ENCODE data around the gene SEMA5B.

The SEMA5B gene

GRCh38 chr3:122977746-122978466, 49.7 kb downstream of the SEMA5B start:
- H3K4me3 ChIP-seq (ENCODE audit: low read depth, low read length) = no peak overlapping the region
- TF ChIP-seq CTCF (conservative IDR thresholded peaks at IDR 0.05; ENCODE audit: low read depth, low read length) = no peak
- peak; percentile 88 for DNase-seq (ENCODE audit: low read depth)

GRCh38 chr3:122975924-122976293, 51.7 kb downstream of the SEMA5B start:
- TF ChIP-seq CTCF (conservative IDR thresholded peaks at IDR 0.05; ENCODE audit: low read depth, low read length) = no peak
- no peak for DNase-seq (ENCODE audit: low read depth)
- H3K4me3 ChIP-seq (ENCODE audit: low read depth, low read length) = no peak overlapping the region

GRCh38 chr3:122975163-122975923, 52.2 kb downstream of the SEMA5B start:
- no peak for TF ChIP-seq CTCF (conservative IDR thresholded peaks at IDR 0.05; ENCODE audit: low read depth, low read length)
- H3K4me3 ChIP-seq (ENCODE audit: low read depth, low read length) = no peak overlapping the region
- DNase-seq (ENCODE audit: low read depth) = peak; percentile 57

- TF ChIP-seq CTCF (conservative IDR thresholded peaks at IDR 0.05; ENCODE audit: low read depth, low read length) = no peak
- H3K4me3 ChIP-seq (ENCODE audit: low read depth, low read length) = no peak overlapping the region
- DNase-seq (ENCODE audit: low read depth) = peak; percentile 62
Measured at GRCh38 chr3:122974764-122975162, 52.8 kb downstream of the SEMA5B start.

- no peak overlapping the region for H3K4me3 ChIP-seq (ENCODE audit: low read depth, low read length)
- TF ChIP-seq CTCF (conservative IDR thresholded peaks at IDR 0.05; ENCODE audit: low read depth, low read length) = no peak
- no peak for DNase-seq (ENCODE audit: low read depth)
Measured at GRCh38 chr3:122973893-122974615, 53.5 kb downstream of the SEMA5B start.

GRCh38 chr3:122972141-122972540, 55.4 kb downstream of the SEMA5B start:
- TF ChIP-seq CTCF (conservative IDR thresholded peaks at IDR 0.05; ENCODE audit: low read depth, low read length) = no peak
- H3K4me3 ChIP-seq (ENCODE audit: low read depth, low read length) = no peak overlapping the region
- DNase-seq (ENCODE audit: low read depth) = no peak

All from choroid plexus epithelial cell (primary cell).